ENCODE results near the gene ZNHIT6. TPM values are rescaled to one million over a fixed set of nuclear protein-coding genes. Genes with fewer than 3 reads are reported as not detected.

The ZNHIT6 gene
- total RNA-seq, 1 experiment from 2014 or later = 56.2 TPM

- no peak overlapping the region for H3K4me3 ChIP-seq (ENCODE audit: low read depth in 2 of 2, low read length in 2 of 2)
- H3K27ac ChIP-seq (ENCODE audit: low read length) = peak overlapping the region; percentile 98
- intact Hi-C loops (cut with micrococcal nuclease; ENCODE audit: unreplicated experiment) = no loop called here
Measured at GRCh38 chr1:85612704-85613361, 95.4 kb downstream of the ZNHIT6 start.

GRCh38 chr1:85611856-85612255, 96.4 kb downstream of the ZNHIT6 start:
- POLR2A ChIA-PET = interaction anchor here (0.6 to 1.6 kb wide), 3 partner anchors 28 to 310 kb away, joined by 3 to 5 read pairs (median 3); no protein-coding TSS in a partner anchor
- Histone ChIP-seq H3K36me3 (ENCODE audit: control insufficient read depth, insufficient read depth, low read length) (no peaks in the 10 kb centered on the region), H3K4me1 (ENCODE audit: control insufficient read depth, insufficient read depth, low read length) (peaks cover 42% of the 10 kb centered on the region), H3K27ac (ENCODE audit: low read length) (peak overlapping the region; percentile 98), H3K27me3 (ENCODE audit: control insufficient read depth, insufficient read depth, low read length) (no peaks in the 10 kb centered on the region), H3K9me3 (ENCODE audit: control insufficient read depth, insufficient read depth, low read depth, low read length) (0 out of 2 replicates have a peak, but pooled peaks cover 3% of the 10 kb centered on the region), H3K4me3 (ENCODE audit: low read depth in 2 of 2, low read length in 2 of 2) (no peak overlapping the region)
- peak; percentile 41 for DNase-seq (ENCODE audit: low read depth, low spot score)
- in situ Hi-C loops (cut with HindIII; ENCODE audit: low pct_unique_long_range_greater_than_20kb, low sequenced_read_pairs) (no loop called here), intact Hi-C loops (cut with micrococcal nuclease; ENCODE audit: unreplicated experiment) (no loop called here)
- ATAC-seq = peak; percentile 43
- no TSS peak for BruUV-seq (replicated peaks)
- CTCF ChIA-PET = no interaction called here
- TF ChIP-seq POLR2AphosphoS5 (IDR thresholded peaks at IDR 0.05; ENCODE audit: low read depth, low read length) (no peak), TCF7L2 (IDR thresholded peaks at IDR 0.05; ENCODE audit: low read depth, low read length) (no peak), REST (IDR thresholded peaks at IDR 0.05; ENCODE audit: insufficient read depth in 1 of 2, low read depth in 2 of 2, low read length in 1 of 2) (no peak), SIN3A (IDR thresholded peaks at IDR 0.05; ENCODE audit: borderline replicate concordance, insufficient read depth, low read depth, low read length) (no peak)

More at GRCh38 chr1:85612704-85613361, 95.4 kb downstream of the ZNHIT6 start:
- CTCF ChIA-PET = interaction anchor here (0.6 to 1.8 kb wide), 5 partner anchors 17 to 206 kb away, joined by 3 to 24 read pairs (median 4); no protein-coding TSS in a partner anchor
- H3K36me3 ChIP-seq (ENCODE audit: control insufficient read depth, insufficient read depth, low read length) = no peaks in the 10 kb centered on the region
- H3K9me3 ChIP-seq (ENCODE audit: control insufficient read depth, insufficient read depth, low read depth, low read length) = 0 out of 2 replicates have a peak, but pooled peaks cover 3% of the 10 kb centered on the region
- DNase-seq (ENCODE audit: low read depth, low spot score) = peak; percentile 71
- BruUV-seq (replicated peaks) = no TSS peak
- POLR2A ChIA-PET = interaction anchor here (1.2 to 1.6 kb wide), 3 partner anchors 16 to 319 kb away, joined by 3 to 7 read pairs (median 5); no protein-coding TSS in a partner anchor
- TF ChIP-seq REST (IDR thresholded peaks at IDR 0.05; ENCODE audit: insufficient read depth in 1 of 2, low read depth in 2 of 2, low read length in 1 of 2) (no peak), CTCF (IDR thresholded peaks at IDR 0.05) (peak; percentile 95), SIN3A (IDR thresholded peaks at IDR 0.05; ENCODE audit: borderline replicate concordance, insufficient read depth, low read depth, low read length) (no peak), TCF7L2 (IDR thresholded peaks at IDR 0.05; ENCODE audit: low read depth, low read length) (0 out of 2 replicates have a peak, but pooled peaks have one; percentile 42), POLR2AphosphoS5 (IDR thresholded peaks at IDR 0.05; ENCODE audit: low read depth, low read length) (peak; percentile 43; the same call in 1 of the 2 replicates)
- H3K4me1 ChIP-seq (ENCODE audit: control insufficient read depth, insufficient read depth, low read length) = peaks cover 36% of the 10 kb centered on the region
- peak; percentile 78 for ATAC-seq
- no peaks in the 10 kb centered on the region for H3K27me3 ChIP-seq (ENCODE audit: control insufficient read depth, insufficient read depth, low read length)
- in situ Hi-C loops (cut with HindIII; ENCODE audit: low pct_unique_long_range_greater_than_20kb, low sequenced_read_pairs) = no loop called here
